HEK293 (cell line): ENCODE results near the gene YIPF3.

ENCODE experiments used
- CTCF ChIA-PET: fragments of 350-600 bp; formaldehyde crosslinking; extraction: SDS; loops from one replicate; lab custom pipeline; 2021; ENCODE audit warnings: antibody characterized with exemption; lab: Yijun Ruan, JAX
- POLR2A ChIA-PET: fragments of 300-600 bp; formaldehyde crosslinking; extraction: SDS; loops from one replicate; lab custom pipeline; 2020; ENCODE audit warnings: antibody characterized with exemption, inconsistent platforms; lab: Yijun Ruan, JAX
- H3K27ac ChIP-seq: fragments of 200-500 bp; sonication (Bioruptor generic); 2 replicates; pipeline ENCODE4 v1.5.1; 2014; ENCODE audit warnings: low read depth, low read length, control low read depth, inconsistent platforms; ENCODE audit errors: extremely low read depth
- H3K36me3 ChIP-seq, 2 experiments: fragments of 200-500 bp in 1 of 2; sonication (Bioruptor generic) in 1 of 2; 1 replicate in 1 of 2; 2 replicates in 1 of 2; pipeline ENCODE4 v1.5.1; 2014 to 2017; ENCODE audit warnings: inconsistent platforms in 2 of 2, low read length in 2 of 2; ENCODE audit not compliant: control insufficient read depth in 2 of 2, insufficient read depth in 1 of 2
- H3K4me1 ChIP-seq: fragments of 200-500 bp; sonication (Bioruptor generic); 2 replicates; pipeline ENCODE4 v1.5.1; 2014; ENCODE audit warnings: mild to moderate bottlenecking, low read length, inconsistent platforms; ENCODE audit not compliant: control insufficient read depth, insufficient read depth
- H3K4me3 ChIP-seq: 2 replicates; pipeline ENCODE4 v1.5.1; 2011; ENCODE audit warnings: low read depth, mild to moderate bottlenecking, control low read depth, low read length, moderate library complexity
- H3K9me3 ChIP-seq: fragments of 200-500 bp; sonication (Bioruptor generic); 2 replicates; pipeline ENCODE4 v1.5.1; 2014; ENCODE audit warnings: low read depth, low read length, inconsistent platforms; ENCODE audit not compliant: control insufficient read depth, insufficient read depth
- EGR2 ChIP-seq: fragments of 450-650 bp; formaldehyde crosslinking; IDR thresholded peaks from 2 replicates; pipeline ENCODE4 v1.5.1; 2016; ENCODE audit warnings: low read depth, missing biosample characterization, missing genetic modification characterization
- MEIS1 ChIP-seq: sonication (generic); formaldehyde crosslinking; IDR thresholded peaks from 2 replicates; pipeline ENCODE4 v1.8.1; 2022; ENCODE audit warnings: missing genetic modification reagents, mild to moderate bottlenecking, borderline replicate concordance
- OSR2 ChIP-seq: fragments of 450-650 bp; formaldehyde crosslinking; IDR thresholded peaks from 2 replicates; pipeline ENCODE4 v1.5.1; 2016; ENCODE audit warnings: missing biosample characterization, missing genetic modification characterization
- PRDM1 ChIP-seq: fragments of 450-650 bp; formaldehyde crosslinking; IDR thresholded peaks from 2 replicates; pipeline ENCODE4; 2016; ENCODE audit warnings: missing biosample characterization, missing genetic modification characterization
- SCRT2 ChIP-seq: fragments of 450-650 bp; formaldehyde crosslinking; IDR thresholded peaks from 2 replicates; pipeline ENCODE4 v1.5.1; 2016; ENCODE audit warnings: missing biosample characterization, missing genetic modification characterization
- ZBTB1 ChIP-seq: fragments of 450-650 bp; formaldehyde crosslinking; IDR thresholded peaks from 2 replicates; pipeline ENCODE4 v1.5.1; 2016; ENCODE audit warnings: missing biosample characterization, missing genetic modification characterization
- ZFHX2 ChIP-seq: fragments of 450-650 bp; formaldehyde crosslinking; conservative IDR thresholded peaks from 2 replicates; pipeline ENCODE4 v1.5.1; 2016; ENCODE audit warnings: missing biosample characterization, missing genetic modification characterization
- ZIC2 ChIP-seq: fragments of 450-650 bp; formaldehyde crosslinking; IDR thresholded peaks from 2 replicates; pipeline ENCODE4 v1.5.1; 2016; ENCODE audit warnings: missing biosample characterization, missing genetic modification characterization
- ZNF133 ChIP-seq: fragments of 450-650 bp; formaldehyde crosslinking; IDR thresholded peaks from 2 replicates; pipeline ENCODE4 v1.5.1; 2016; ENCODE audit warnings: missing biosample characterization, missing genetic modification characterization
- ZNF23 ChIP-seq: fragments of 450-650 bp; formaldehyde crosslinking; IDR thresholded peaks from 2 replicates; pipeline ENCODE4 v1.5.1; 2016; ENCODE audit warnings: missing biosample characterization, missing genetic modification characterization, borderline replicate concordance
- ZNF426 ChIP-seq: fragments of 450-650 bp; formaldehyde crosslinking; IDR thresholded peaks from 2 replicates; pipeline ENCODE4 v1.5.1; 2017; ENCODE audit warnings: missing biosample characterization, missing genetic modification characterization, mild to moderate bottlenecking, inconsistent platforms, moderate library complexity
- ZNF600 ChIP-seq: fragments of 450-650 bp; formaldehyde crosslinking; IDR thresholded peaks from 2 replicates; pipeline ENCODE4 v1.5.1; 2016; ENCODE audit warnings: missing biosample characterization, missing genetic modification characterization
- ZNF621 ChIP-seq: fragments of 450-650 bp; formaldehyde crosslinking; IDR thresholded peaks from 2 replicates; pipeline ENCODE4 v1.5.1; 2017; ENCODE audit warnings: missing biosample characterization, missing genetic modification characterization
- ZNF654 ChIP-seq: fragments of 450-650 bp; formaldehyde crosslinking; IDR thresholded peaks from 2 replicates; pipeline ENCODE4 v1.5.1; 2016; ENCODE audit warnings: low read depth, missing biosample characterization, missing genetic modification characterization
- ZNF677 ChIP-seq: fragments of 450-650 bp; IDR thresholded peaks from 2 replicates; pipeline ENCODE4 v1.5.0; 2018; ENCODE audit warnings: missing biosample characterization, mild to moderate bottlenecking, missing genetic modification characterization, moderate library complexity
- ZSCAN23 ChIP-seq: fragments of 450-650 bp; formaldehyde crosslinking; IDR thresholded peaks from 2 replicates; pipeline ENCODE4 v1.5.1; 2016; ENCODE audit warnings: missing biosample characterization, missing genetic modification characterization
- TF ChIP-seq, protein P1 (sequence below): fragments of 450-650 bp; formaldehyde crosslinking; IDR thresholded peaks from 2 replicates; pipeline ENCODE4 v1.5.1; 2016; ENCODE audit warnings: missing biosample characterization, missing genetic modification characterization
- TF ChIP-seq, protein P2 (sequence below): fragments of 450-650 bp; formaldehyde crosslinking; IDR thresholded peaks from 2 replicates; pipeline ENCODE4 v1.5.1; 2016; ENCODE audit warnings: missing biosample characterization, missing genetic modification characterization
- TF ChIP-seq, protein P3 (sequence below): sonication (generic); formaldehyde crosslinking; IDR thresholded peaks from 2 replicates; pipeline ENCODE4 v1.8.1; 2022; ENCODE audit warnings: mild to moderate bottlenecking, moderate library complexity, missing genetic modification reagents

The YIPF3 gene

DNA sequence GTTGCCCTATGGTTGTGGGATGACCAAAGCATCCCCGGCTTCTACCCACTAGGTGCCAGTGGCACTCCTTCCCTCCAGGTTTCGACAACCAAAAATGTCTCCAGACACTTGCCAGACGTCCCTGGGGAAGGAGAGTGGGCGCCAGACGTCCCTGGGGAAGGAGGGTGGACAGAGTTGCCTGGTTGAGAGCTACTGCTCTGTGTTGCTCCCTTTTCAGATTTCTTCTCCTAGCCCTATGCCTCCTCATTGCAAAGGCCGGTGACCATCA lies 19.7 kb downstream of the YIPF3 start:
- ChIA-PET CTCF (interaction anchor here (0.6 to 11.2 kb wide), 19 partner anchors 10 to 233 kb away, joined by 3 to 142 read pairs (median 5); partner anchors contain the start of genes DLK2, LRRC73 and TJAP1), POLR2A (interaction anchor here (1.3 to 1.8 kb wide), 2 partner anchors 9 to 19 kb away, joined by 3 to 5 read pairs; partner anchors contain the start of gene TJAP1)
- H3K4me1 ChIP-seq, result peaks cover 7% of the 10 kb centered on the region

DNA sequence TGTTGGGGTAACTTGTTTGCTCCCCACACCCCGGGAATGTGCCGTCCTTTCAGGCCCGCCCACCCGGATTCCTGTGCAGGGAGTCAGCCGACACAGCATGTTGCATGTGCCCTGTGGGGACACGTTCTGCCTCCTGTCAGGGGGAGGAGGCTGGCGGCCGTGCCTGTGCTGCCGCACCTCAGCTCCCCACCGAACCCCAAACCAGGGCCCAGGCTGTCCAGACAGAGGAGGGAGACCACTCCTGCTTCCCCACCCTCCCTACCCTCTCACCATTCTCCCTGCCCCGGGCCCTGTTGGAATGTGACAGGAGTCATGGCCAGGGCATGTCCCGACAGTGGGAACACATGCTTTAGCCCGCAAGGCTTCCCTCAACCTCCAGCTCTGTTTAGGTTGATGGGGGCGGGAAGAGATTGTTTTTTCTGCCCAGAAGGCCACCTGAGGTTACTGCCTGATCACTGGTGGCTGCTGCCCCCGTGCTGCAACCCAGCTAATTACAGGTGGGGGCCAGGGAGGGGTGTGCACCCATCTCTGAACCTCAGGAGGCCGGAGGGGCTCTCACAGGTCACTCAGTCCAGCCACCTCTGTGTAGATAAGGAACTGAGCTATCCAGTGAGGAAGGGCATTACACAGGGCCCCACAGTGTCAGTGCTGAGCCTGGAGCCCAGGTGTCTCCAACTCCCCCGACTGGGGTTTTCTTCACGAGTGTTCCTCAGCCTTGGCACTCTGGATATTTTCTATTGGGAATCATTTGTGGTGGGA lies 20.2 kb downstream of the YIPF3 start:
- TF ChIP-seq ZSCAN23 (tag by site-specific recombination) (no peak), MEIS1 (peak; percentile 23; the same call in 1 of the 2 replicates), ZNF600 (tag by site-specific recombination) (0 out of 2 replicates have a peak, but pooled peaks have one; percentile 11), ZIC2 (tag by site-specific recombination) (peak; percentile 57), ZNF426 (tag by site-specific recombination) (no peak), ZNF23 (tag by site-specific recombination) (no peak), EGR2 (tag by site-specific recombination) (0 out of 2 replicates have a peak, but pooled peaks have one; percentile 19), OSR2 (tag by site-specific recombination) (no peak), PRDM1 (tag by site-specific recombination) (no peak), SCRT2 (tag by site-specific recombination) (0 out of 2 replicates have a peak, but pooled peaks have one; percentile 58), ZNF133 (tag by site-specific recombination) (no peak), ZNF654 (peak; percentile 36), ZNF677 (tag by site-specific recombination) (no peak), ZFHX2 (tag by site-specific recombination) (peak; percentile 70)
- TF ChIP-seq, protein P1, sequence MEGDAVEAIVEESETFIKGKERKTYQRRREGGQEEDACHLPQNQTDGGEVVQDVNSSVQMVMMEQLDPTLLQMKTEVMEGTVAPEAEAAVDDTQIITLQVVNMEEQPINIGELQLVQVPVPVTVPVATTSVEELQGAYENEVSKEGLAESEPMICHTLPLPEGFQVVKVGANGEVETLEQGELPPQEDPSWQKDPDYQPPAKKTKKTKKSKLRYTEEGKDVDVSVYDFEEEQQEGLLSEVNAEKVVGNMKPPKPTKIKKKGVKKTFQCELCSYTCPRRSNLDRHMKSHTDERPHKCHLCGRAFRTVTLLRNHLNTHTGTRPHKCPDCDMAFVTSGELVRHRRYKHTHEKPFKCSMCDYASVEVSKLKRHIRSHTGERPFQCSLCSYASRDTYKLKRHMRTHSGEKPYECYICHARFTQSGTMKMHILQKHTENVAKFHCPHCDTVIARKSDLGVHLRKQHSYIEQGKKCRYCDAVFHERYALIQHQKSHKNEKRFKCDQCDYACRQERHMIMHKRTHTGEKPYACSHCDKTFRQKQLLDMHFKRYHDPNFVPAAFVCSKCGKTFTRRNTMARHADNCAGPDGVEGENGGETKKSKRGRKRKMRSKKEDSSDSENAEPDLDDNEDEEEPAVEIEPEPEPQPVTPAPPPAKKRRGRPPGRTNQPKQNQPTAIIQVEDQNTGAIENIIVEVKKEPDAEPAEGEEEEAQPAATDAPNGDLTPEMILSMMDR (tag by site-specific recombination), result 0 out of 2 replicates have a peak, but pooled peaks have one; percentile 22
- TF ChIP-seq, protein P2, sequence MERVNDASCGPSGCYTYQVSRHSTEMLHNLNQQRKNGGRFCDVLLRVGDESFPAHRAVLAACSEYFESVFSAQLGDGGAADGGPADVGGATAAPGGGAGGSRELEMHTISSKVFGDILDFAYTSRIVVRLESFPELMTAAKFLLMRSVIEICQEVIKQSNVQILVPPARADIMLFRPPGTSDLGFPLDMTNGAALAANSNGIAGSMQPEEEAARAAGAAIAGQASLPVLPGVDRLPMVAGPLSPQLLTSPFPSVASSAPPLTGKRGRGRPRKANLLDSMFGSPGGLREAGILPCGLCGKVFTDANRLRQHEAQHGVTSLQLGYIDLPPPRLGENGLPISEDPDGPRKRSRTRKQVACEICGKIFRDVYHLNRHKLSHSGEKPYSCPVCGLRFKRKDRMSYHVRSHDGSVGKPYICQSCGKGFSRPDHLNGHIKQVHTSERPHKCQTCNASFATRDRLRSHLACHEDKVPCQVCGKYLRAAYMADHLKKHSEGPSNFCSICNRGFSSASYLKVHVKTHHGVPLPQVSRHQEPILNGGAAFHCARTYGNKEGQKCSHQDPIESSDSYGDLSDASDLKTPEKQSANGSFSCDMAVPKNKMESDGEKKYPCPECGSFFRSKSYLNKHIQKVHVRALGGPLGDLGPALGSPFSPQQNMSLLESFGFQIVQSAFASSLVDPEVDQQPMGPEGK (tag by site-specific recombination), result no peak
- TF ChIP-seq, protein P3, sequence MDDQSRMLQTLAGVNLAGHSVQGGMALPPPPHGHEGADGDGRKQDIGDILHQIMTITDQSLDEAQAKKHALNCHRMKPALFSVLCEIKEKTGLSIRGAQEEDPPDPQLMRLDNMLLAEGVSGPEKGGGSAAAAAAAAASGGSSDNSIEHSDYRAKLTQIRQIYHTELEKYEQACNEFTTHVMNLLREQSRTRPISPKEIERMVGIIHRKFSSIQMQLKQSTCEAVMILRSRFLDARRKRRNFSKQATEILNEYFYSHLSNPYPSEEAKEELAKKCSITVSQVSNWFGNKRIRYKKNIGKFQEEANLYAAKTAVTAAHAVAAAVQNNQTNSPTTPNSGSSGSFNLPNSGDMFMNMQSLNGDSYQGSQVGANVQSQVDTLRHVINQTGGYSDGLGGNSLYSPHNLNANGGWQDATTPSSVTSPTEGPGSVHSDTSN (CRISPR knock-in tag), result 0 out of 2 replicates have a peak, but pooled peaks have one; percentile 58
- CTCF ChIA-PET, result interaction anchor here (0.6 to 11.2 kb wide), 27 partner anchors 10 to 582 kb away, joined by 3 to 142 read pairs (median 5); partner anchors contain the start of genes DLK2, LRRC73 and TJAP1
- no peaks in the 10 kb centered on the region for H3K9me3 ChIP-seq
- peaks cover 7% of the 10 kb centered on the region for H3K4me1 ChIP-seq
- H3K36me3 ChIP-seq, result peaks cover 9 to 58% of the 10 kb centered on the region in 2 experiments; a peak in 2 of 3 replicates
- H3K4me3 ChIP-seq, result no peak overlapping the region
- POLR2A ChIA-PET, result interaction anchor here (0.5 to 1.8 kb wide), 3 partner anchors 9 to 32 kb away, joined by 3 to 5 read pairs (median 3); partner anchors contain the start of gene TJAP1
- H3K27ac ChIP-seq, result no peak overlapping the region

More for the DNA sequence above, 19.7 kb downstream of the YIPF3 start:
- Histone ChIP-seq H3K36me3 (peaks cover 9 to 63% of the 10 kb centered on the region in 2 experiments; a peak in 2 of 3 replicates), H3K4me3 (no peak overlapping the region), H3K9me3 (no peaks in the 10 kb centered on the region), H3K27ac (no peak overlapping the region)
- no peak for TF ChIP-seq ZNF621 (tag by site-specific recombination)
- no peak for TF ChIP-seq ZBTB1
